GM21786 (cell line): Measurements from ENCODE around the gene RBL1.

ENCODE experiments used
- ATAC-seq: cut with Tn5 transposase; IDR thresholded peaks from one replicate; pipeline ENCODE4 v1.9.1; 2021; ENCODE audit not compliant: unreplicated experiment

The RBL1 gene

GRCh38 chr20:36951979-36952738, 143.6 kb downstream of the RBL1 start:
- ATAC-seq = no peak

GRCh38 chr20:36951198-36951978, 144.4 kb downstream of the RBL1 start, which contains the start of gene SAMHD1:
Gene SAMHD1 (minus strand): TSS chr20:36951708. CDS start chr20:36951643, 65 bp downstream.
- ATAC-seq = peak; percentile 88

- no peak for ATAC-seq
Measured at GRCh38 chr20:36950414-36951197, 145.2 kb downstream of the RBL1 start.
